H54 (cell line): ENCODE data around the gene MVB12A.

Source experiments
- DNase-seq: peaks from one replicate; pipeline ENCODE4 v3.0.0; 2011; ENCODE audit warnings: low spot score, mixed read lengths; ENCODE audit not compliant: insufficient read length
- FAIRE-seq: peaks from 3 replicates; lab custom pipeline; 2011; peaks lifted over from hg19 to GRCh38; lab: Jason Lieb, UNC
- POLR2A ChIP-seq: IDR thresholded peaks from 2 replicates; pipeline ENCODE4 v1.6.1; 2011; ENCODE audit warnings: low read depth, mild to moderate bottlenecking, low read length

The MVB12A gene

GRCh38 chr19:17445526-17446165, 25.8 kb downstream of the MVB12A start:
- DNase-seq: no peak
- no peak for FAIRE-seq
- TF ChIP-seq POLR2A: no peak

- no peak for FAIRE-seq
Measured at GRCh38 chr19:17447704-17448130, 27.9 kb downstream of the MVB12A start.

GRCh38 chr19:17448131-17448967, 28.5 kb downstream of the MVB12A start, which contains the start of gene TMEM221:
Gene TMEM221, minus strand, starts transcription at chr19:17448668. Its CDS starts 206 bp downstream, at chr19:17448462.
- TF ChIP-seq POLR2A: no peak
- no peak for FAIRE-seq
- DNase-seq: no peak

More at GRCh38 chr19:17447704-17448130, 27.9 kb downstream of the MVB12A start:
- DNase-seq: no peak
- TF ChIP-seq POLR2A: no peak

- TF ChIP-seq POLR2A: no peak
- FAIRE-seq (no peak), DNase-seq (no peak)
Measured at GRCh38 chr19:17450264-17451075, 30.6 kb downstream of the MVB12A start.

GRCh38 chr19:17451820-17452219, 32.0 kb downstream of the MVB12A start:
- TF ChIP-seq POLR2A: no peak
- no peak for DNase-seq
- no peak for FAIRE-seq

GRCh38 chr19:17454576-17455071, 34.8 kb downstream of the MVB12A start:
- DNase-seq: no peak
- no peak for TF ChIP-seq POLR2A
- FAIRE-seq: no peak

- no peak for TF ChIP-seq POLR2A
- FAIRE-seq (no peak), DNase-seq (no peak)
Measured at GRCh38 chr19:17455308-17456123, 35.7 kb downstream of the MVB12A start.

GRCh38 chr19:17456127-17456526, 36.3 kb downstream of the MVB12A start:
- FAIRE-seq (no peak), DNase-seq (no peak)
- no peak for TF ChIP-seq POLR2A

- no peak for FAIRE-seq
- no peak for DNase-seq
- no peak for TF ChIP-seq POLR2A
Measured at GRCh38 chr19:17457616-17458015, 37.8 kb downstream of the MVB12A start.

- no peak for TF ChIP-seq POLR2A
- no peak for FAIRE-seq
Measured at GRCh38 chr19:17458970-17459369, 39.1 kb downstream of the MVB12A start.

GRCh38 chr19:17460372-17461230, 40.8 kb downstream of the MVB12A start, which contains the start of gene NXNL1:
Gene NXNL1, minus strand, starts transcription at chr19:17460926. Its CDS starts 57 bp downstream, at chr19:17460869.
- TF ChIP-seq POLR2A: no peak
- no peak for FAIRE-seq
- no peak for DNase-seq

More at GRCh38 chr19:17458970-17459369, 39.1 kb downstream of the MVB12A start:
- DNase-seq: no peak

- FAIRE-seq: no peak
- DNase-seq: no peak
- TF ChIP-seq POLR2A: no peak
Measured at GRCh38 chr19:17466487-17466850, 46.6 kb downstream of the MVB12A start.
